22Rv1 (cell line): Measurements from ENCODE around the gene CALML4.

ENCODE experiments used
- ZFX ChIP-seq: fragments of 450-650 bp; IDR thresholded peaks from 2 replicates; pipeline ENCODE4 v1.6.1; 2017; ENCODE audit warnings: antibody characterized with exemption, borderline replicate concordance
- TF ChIP-seq, protein P1 (sequence below): fragments of 450-650 bp; IDR thresholded peaks from 2 replicates; pipeline ENCODE4 v1.5.1; 2017; ENCODE audit warnings: mild to moderate bottlenecking

DNA sequence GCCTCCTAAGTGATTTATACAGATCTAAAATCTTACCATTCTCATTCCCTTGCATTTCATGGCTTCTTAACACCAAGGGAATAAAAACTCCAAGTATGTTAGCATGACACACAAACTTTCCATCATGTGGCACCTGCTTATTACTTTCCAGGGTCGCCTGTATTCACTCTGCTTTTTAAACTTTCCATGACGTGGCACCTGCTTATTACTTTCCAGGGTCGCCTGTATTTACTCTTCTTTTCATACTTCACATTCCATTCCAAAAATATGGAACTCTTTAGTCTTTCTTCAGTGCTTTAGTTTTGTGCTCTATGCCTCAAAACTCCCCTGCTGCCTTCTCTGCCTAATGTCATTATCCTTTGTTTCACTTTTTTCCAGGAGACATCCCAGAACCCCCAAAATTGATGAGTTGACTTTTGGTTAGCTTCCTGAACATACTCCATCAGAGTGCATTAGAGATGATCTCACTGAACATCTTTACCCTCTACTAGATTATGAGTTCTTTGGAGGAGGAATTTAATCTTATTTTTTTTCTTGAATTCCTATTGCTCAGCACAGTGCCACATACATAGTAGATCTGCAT is 47.0 kb downstream of the CALML4 start:
- TF ChIP-seq, protein P1, sequence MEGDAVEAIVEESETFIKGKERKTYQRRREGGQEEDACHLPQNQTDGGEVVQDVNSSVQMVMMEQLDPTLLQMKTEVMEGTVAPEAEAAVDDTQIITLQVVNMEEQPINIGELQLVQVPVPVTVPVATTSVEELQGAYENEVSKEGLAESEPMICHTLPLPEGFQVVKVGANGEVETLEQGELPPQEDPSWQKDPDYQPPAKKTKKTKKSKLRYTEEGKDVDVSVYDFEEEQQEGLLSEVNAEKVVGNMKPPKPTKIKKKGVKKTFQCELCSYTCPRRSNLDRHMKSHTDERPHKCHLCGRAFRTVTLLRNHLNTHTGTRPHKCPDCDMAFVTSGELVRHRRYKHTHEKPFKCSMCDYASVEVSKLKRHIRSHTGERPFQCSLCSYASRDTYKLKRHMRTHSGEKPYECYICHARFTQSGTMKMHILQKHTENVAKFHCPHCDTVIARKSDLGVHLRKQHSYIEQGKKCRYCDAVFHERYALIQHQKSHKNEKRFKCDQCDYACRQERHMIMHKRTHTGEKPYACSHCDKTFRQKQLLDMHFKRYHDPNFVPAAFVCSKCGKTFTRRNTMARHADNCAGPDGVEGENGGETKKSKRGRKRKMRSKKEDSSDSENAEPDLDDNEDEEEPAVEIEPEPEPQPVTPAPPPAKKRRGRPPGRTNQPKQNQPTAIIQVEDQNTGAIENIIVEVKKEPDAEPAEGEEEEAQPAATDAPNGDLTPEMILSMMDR: no peak
- TF ChIP-seq ZFX: no peak
